Measurements from ENCODE around the gene CTCF.

DNA sequence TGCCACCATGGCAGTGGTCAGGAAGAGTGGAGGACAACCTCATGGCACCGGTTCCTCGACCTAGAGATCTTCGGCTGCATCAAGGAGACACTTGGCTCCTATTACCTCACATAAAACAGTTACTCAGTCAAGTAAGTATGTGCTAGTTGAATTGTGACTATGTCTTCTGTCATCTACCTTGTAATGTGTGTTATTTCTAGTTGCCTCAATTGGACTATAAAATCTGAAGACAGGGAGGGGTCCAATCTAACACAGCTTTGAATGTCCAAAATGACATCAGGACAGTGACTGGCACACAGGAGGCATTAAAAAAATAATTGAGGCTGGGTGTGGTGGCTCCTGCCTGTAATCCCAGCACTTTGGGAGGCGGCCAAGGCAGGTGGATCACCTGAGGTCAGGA lies 121.4 kb downstream of the CTCF start:
- TF ChIP-seq CTCF (conservative IDR thresholded peaks at IDR 0.05; ENCODE audit: low read length) = no peak
- no peak for TF ChIP-seq EZH2phosphoT487 (IDR thresholded peaks at IDR 0.05; ENCODE audit: borderline replicate concordance)
